B cell (primary cell): ENCODE measurements around the gene GPR143.

Experiments used
- CTCF ChIP-seq: fragments of 200-600 bp; IDR thresholded peaks from one replicate; pipeline ENCODE4 v1.8.0; 2022; ENCODE audit warnings: antibody characterized with exemption, mild to moderate bottlenecking
- EZH2 ChIP-seq: IDR thresholded peaks from 2 replicates; pipeline ENCODE4 v1.6.1; 2012; ENCODE audit warnings: borderline replicate concordance, low read depth, mild to moderate bottlenecking, moderate library complexity, low read length; ENCODE audit not compliant: insufficient read depth, poor library complexity, severe bottlenecking

- no peak for TF ChIP-seq CTCF
- no peak for TF ChIP-seq EZH2
These were observed 67.1 kb downstream of the GPR143 start for GRCh38 chrX:9698576-9698975.
